ENCODE data around the gene CCDC172. TPM values are rescaled to one million over a fixed set of nuclear protein-coding genes. Genes with fewer than 3 reads are reported as not detected.

CCDC172 gene
- total RNA-seq, 1 donor from 2014 or later = not detected

GRCh38 chr10:116289652-116290051, 34.6 kb upstream of the CCDC172 start:
- Histone ChIP-seq H3K9me3 (ENCODE audit: insufficient read depth, low read depth, low read length) (no peaks in the 10 kb centered on the region), H3K27me3 (ENCODE audit: insufficient read depth, low read length) (no peaks in the 10 kb centered on the region), H3K9ac (ENCODE audit: low read length) (no peak overlapping the region), H3K79me2 (ENCODE audit: insufficient read depth, low read length) (no peaks in the 10 kb centered on the region), H3K4me2 (ENCODE audit: low read length) (no peak overlapping the region), H4K20me1 (ENCODE audit: insufficient read depth, low read length) (no peaks in the 10 kb centered on the region), H2AFZ (ENCODE audit: low read depth, low read length) (no peak overlapping the region), H3K4me3 (ENCODE audit: insufficient read depth, low read depth, low read length) (no peak overlapping the region), H3K4me1 (ENCODE audit: insufficient read depth, low read length) (no peaks in the 10 kb centered on the region), H3K27ac (ENCODE audit: low read depth, low read length) (no peak overlapping the region), H3K36me3 (ENCODE audit: insufficient read depth, low read length) (no peaks in the 10 kb centered on the region)
- Mint-ChIP-seq H3K27ac (ENCODE audit: unreplicated experiment) (no peak overlapping the region), H3K4me3 (ENCODE audit: unreplicated experiment) (no peak overlapping the region), H3K9me3 (ENCODE audit: unreplicated experiment) (no peaks in the 10 kb centered on the region), H3K36me3 (ENCODE audit: low read depth, unreplicated experiment) (no peaks in the 10 kb centered on the region), H3K4me1 (ENCODE audit: low read depth, unreplicated experiment) (no peaks in the 10 kb centered on the region), H3K27me3 (ENCODE audit: low read depth, unreplicated experiment) (peaks cover 8% of the 10 kb centered on the region)
- FAIRE-seq (no peak), DNase-seq (ENCODE audit: low read depth) (no peak)
- TF ChIP-seq CTCF (IDR thresholded peaks at IDR 0.05; ENCODE audit: insufficient read depth, low read depth, low read length) (no peak), EZH2 (IDR thresholded peaks at IDR 0.05; ENCODE audit: insufficient read depth, low read length) (no peak)

GRCh38 chr10:116292493-116292892, 31.8 kb upstream of the CCDC172 start:
- no peaks in the 10 kb centered on the region for H3K36me3 ChIP-seq (ENCODE audit: insufficient read depth, low read length)
- H3K27ac Mint-ChIP-seq (ENCODE audit: unreplicated experiment) = no peak overlapping the region
- no peak overlapping the region for H3K4me3 ChIP-seq (ENCODE audit: insufficient read depth, low read depth, low read length)
- no peaks in the 10 kb centered on the region for H3K79me2 ChIP-seq (ENCODE audit: insufficient read depth, low read length)
- no peaks in the 10 kb centered on the region for H3K27me3 ChIP-seq (ENCODE audit: insufficient read depth, low read length)
- H3K27me3 Mint-ChIP-seq (ENCODE audit: low read depth, unreplicated experiment) = peaks cover 12% of the 10 kb centered on the region
- H3K4me1 Mint-ChIP-seq (ENCODE audit: low read depth, unreplicated experiment) = no peaks in the 10 kb centered on the region
- no peak overlapping the region for H2AFZ ChIP-seq (ENCODE audit: low read depth, low read length)
- no peak overlapping the region for H3K27ac ChIP-seq (ENCODE audit: low read depth, low read length)
- FAIRE-seq (no peak), DNase-seq (ENCODE audit: low read depth) (no peak)
- no peak for TF ChIP-seq EZH2 (IDR thresholded peaks at IDR 0.05; ENCODE audit: insufficient read depth, low read length)
- no peak overlapping the region for H3K9ac ChIP-seq (ENCODE audit: low read length)
- H3K9me3 ChIP-seq (ENCODE audit: insufficient read depth, low read depth, low read length) = no peaks in the 10 kb centered on the region
- no peak overlapping the region for H3K4me2 ChIP-seq (ENCODE audit: low read length)
- H4K20me1 ChIP-seq (ENCODE audit: insufficient read depth, low read length) = no peaks in the 10 kb centered on the region
- H3K4me1 ChIP-seq (ENCODE audit: insufficient read depth, low read length) = no peaks in the 10 kb centered on the region
- H3K9me3 Mint-ChIP-seq (ENCODE audit: unreplicated experiment) = no peaks in the 10 kb centered on the region
- H3K36me3 Mint-ChIP-seq (ENCODE audit: low read depth, unreplicated experiment) = no peaks in the 10 kb centered on the region
- no peak overlapping the region for H3K4me3 Mint-ChIP-seq (ENCODE audit: unreplicated experiment)

DNA sequence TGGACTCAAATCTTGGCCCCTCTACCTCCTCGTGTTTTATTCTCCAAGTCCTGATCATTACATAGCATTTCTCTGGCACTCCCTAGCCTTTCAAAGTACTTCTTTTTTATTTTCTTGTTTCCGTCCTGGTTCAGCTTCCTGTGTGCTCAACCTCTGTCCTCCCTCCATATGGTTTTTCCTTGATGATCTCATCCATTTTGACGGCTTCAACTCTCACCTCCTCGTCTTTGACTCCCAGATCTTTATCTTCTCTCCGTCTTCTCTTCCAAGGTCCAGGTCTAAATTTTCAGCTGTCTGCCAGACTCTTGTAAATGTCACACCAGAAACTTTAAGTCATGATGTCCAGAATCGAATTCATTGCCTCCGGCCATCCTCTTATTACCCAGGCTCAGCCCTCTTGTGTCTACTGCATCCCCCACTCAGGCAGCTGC, 27.9 kb upstream of the CCDC172 start:
- H4K20me1 ChIP-seq (ENCODE audit: insufficient read depth, low read length) = no peaks in the 10 kb centered on the region
- H2AFZ ChIP-seq (ENCODE audit: low read depth, low read length) = no peak overlapping the region
- no peak overlapping the region for H3K4me2 ChIP-seq (ENCODE audit: low read length)
- peaks cover 3% of the 10 kb centered on the region for H3K4me1 Mint-ChIP-seq (ENCODE audit: low read depth, unreplicated experiment)
- no peak overlapping the region for H3K27ac ChIP-seq (ENCODE audit: low read depth, low read length)
- no peaks in the 10 kb centered on the region for H3K4me1 ChIP-seq (ENCODE audit: insufficient read depth, low read length)
- no peak for TF ChIP-seq EZH2 (IDR thresholded peaks at IDR 0.05; ENCODE audit: insufficient read depth, low read length)
- TF ChIP-seq CTCF (IDR thresholded peaks at IDR 0.05; ENCODE audit: insufficient read depth, low read depth, low read length) = no peak
- H3K79me2 ChIP-seq (ENCODE audit: insufficient read depth, low read length) = no peaks in the 10 kb centered on the region
- FAIRE-seq (no peak), DNase-seq (ENCODE audit: low read depth) (no peak)
- no peaks in the 10 kb centered on the region for H3K36me3 ChIP-seq (ENCODE audit: insufficient read depth, low read length)
- H3K27ac Mint-ChIP-seq (ENCODE audit: unreplicated experiment) = no peak overlapping the region
- no peak overlapping the region for H3K4me3 Mint-ChIP-seq (ENCODE audit: unreplicated experiment)
- no peaks in the 10 kb centered on the region for H3K9me3 ChIP-seq (ENCODE audit: insufficient read depth, low read depth, low read length)
- no peaks in the 10 kb centered on the region for H3K36me3 Mint-ChIP-seq (ENCODE audit: low read depth, unreplicated experiment)
- H3K27me3 ChIP-seq (ENCODE audit: insufficient read depth, low read length) = no peaks in the 10 kb centered on the region
- no peak overlapping the region for H3K9ac ChIP-seq (ENCODE audit: low read length)
- peaks cover 17% of the 10 kb centered on the region for H3K27me3 Mint-ChIP-seq (ENCODE audit: low read depth, unreplicated experiment)
- H3K4me3 ChIP-seq (ENCODE audit: insufficient read depth, low read depth, low read length) = no peak overlapping the region
- no peaks in the 10 kb centered on the region for H3K9me3 Mint-ChIP-seq (ENCODE audit: unreplicated experiment)

All from astrocyte (in vitro differentiated cells and primary cell).